Measurements from ENCODE around the gene SPTBN4.

GRCh38 chr19:40422748-40423566 is 43.8 kb upstream of the SPTBN4 start:
- TF ChIP-seq, protein P1, sequence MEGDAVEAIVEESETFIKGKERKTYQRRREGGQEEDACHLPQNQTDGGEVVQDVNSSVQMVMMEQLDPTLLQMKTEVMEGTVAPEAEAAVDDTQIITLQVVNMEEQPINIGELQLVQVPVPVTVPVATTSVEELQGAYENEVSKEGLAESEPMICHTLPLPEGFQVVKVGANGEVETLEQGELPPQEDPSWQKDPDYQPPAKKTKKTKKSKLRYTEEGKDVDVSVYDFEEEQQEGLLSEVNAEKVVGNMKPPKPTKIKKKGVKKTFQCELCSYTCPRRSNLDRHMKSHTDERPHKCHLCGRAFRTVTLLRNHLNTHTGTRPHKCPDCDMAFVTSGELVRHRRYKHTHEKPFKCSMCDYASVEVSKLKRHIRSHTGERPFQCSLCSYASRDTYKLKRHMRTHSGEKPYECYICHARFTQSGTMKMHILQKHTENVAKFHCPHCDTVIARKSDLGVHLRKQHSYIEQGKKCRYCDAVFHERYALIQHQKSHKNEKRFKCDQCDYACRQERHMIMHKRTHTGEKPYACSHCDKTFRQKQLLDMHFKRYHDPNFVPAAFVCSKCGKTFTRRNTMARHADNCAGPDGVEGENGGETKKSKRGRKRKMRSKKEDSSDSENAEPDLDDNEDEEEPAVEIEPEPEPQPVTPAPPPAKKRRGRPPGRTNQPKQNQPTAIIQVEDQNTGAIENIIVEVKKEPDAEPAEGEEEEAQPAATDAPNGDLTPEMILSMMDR (IDR thresholded peaks at IDR 0.05): no peak
- TF ChIP-seq POLR2A (IDR thresholded peaks at IDR 0.05): no peak

All from body of pancreas (tissue), 4 donors.